OCI-LY7 (cell line): Measurements from ENCODE around the gene FAM174B. TPM values are rescaled to one million over a fixed set of nuclear protein-coding genes. Genes with fewer than 3 reads are reported as not detected.

Source experiments
- BruUV-seq: library from RNA; stranded (reverse); fragments of 400-500 nt; replicated peaks from 2 replicates; lab custom pipeline; 2021; lab: Mats Ljungman, UMichigan
- CTCF ChIA-PET: fragments of 300-600 bp; sonication (Branson Sonifier 250); formaldehyde crosslinking; loops from one replicate; lab custom pipeline; 2022; ENCODE audit warnings: antibody characterized with exemption; ENCODE audit not compliant: unreplicated experiment; lab: Charles Lee
- POLR2A ChIA-PET: fragments of 300-600 bp; sonication (Branson Sonifier 250); formaldehyde crosslinking; loops from one replicate; lab custom pipeline; 2022; ENCODE audit warnings: antibody characterized with exemption; lab: Charles Lee
- DNase-seq: peaks from one replicate; pipeline ENCODE4 v3.0.0-alpha.2; 2015; ENCODE audit warnings: low spot score
- H2AFZ ChIP-seq: fragments of 200-600 bp; sonication (generic), shearing (Covaris generic); 2 replicates; pipeline ENCODE4 v1.6.1; 2014; ENCODE audit warnings: mild to moderate bottlenecking, antibody characterized with exemption, low read length, moderate library complexity
- H3K27ac ChIP-seq: fragments of 200-600 bp; sonication (generic); 2 replicates; pipeline ENCODE4 v1.5.1; 2014; ENCODE audit warnings: mixed run types, low read depth, mild to moderate bottlenecking, moderate library complexity, low read length, inconsistent platforms; ENCODE audit not compliant: poor library complexity, severe bottlenecking
- H3K36me3 ChIP-seq: fragments of 200-600 bp; sonication (generic); 2 replicates; pipeline ENCODE4 v1.6.1; 2014; ENCODE audit warnings: mild to moderate bottlenecking, antibody characterized with exemption, low read length, moderate library complexity, mixed read lengths; ENCODE audit not compliant: insufficient read depth
- H3K4me1 ChIP-seq: fragments of 200-600 bp; sonication (generic); 2 replicates; pipeline ENCODE4 v1.5.1; 2014; ENCODE audit warnings: mild to moderate bottlenecking, low read length; ENCODE audit not compliant: insufficient read depth, poor library complexity, severe bottlenecking
- H3K4me2 ChIP-seq: fragments of 200-600 bp; sonication (generic); 2 replicates; pipeline ENCODE4 v1.6.1; 2014; ENCODE audit warnings: mild to moderate bottlenecking, low read length
- H3K4me3 ChIP-seq: fragments of 200-600 bp; sonication (generic); 2 replicates; pipeline ENCODE4 v1.5.1; 2014; ENCODE audit warnings: mild to moderate bottlenecking, low read depth, low read length; ENCODE audit not compliant: poor library complexity, severe bottlenecking
- H3K79me2 ChIP-seq: fragments of 200-600 bp; sonication (generic); 2 replicates; pipeline ENCODE4 v1.6.1; 2016; ENCODE audit warnings: low read depth, mild to moderate bottlenecking, low read length, moderate library complexity, mixed read lengths; ENCODE audit not compliant: insufficient read depth
- H3K9me2 ChIP-seq: fragments of 200-600 bp; sonication (generic); 2 replicates; pipeline ENCODE4 v1.6.1; 2016; ENCODE audit warnings: mild to moderate bottlenecking, low read length, mixed read lengths; ENCODE audit not compliant: insufficient read depth
- H3K9me3 ChIP-seq: fragments of 200-600 bp; sonication (generic); 2 replicates; pipeline ENCODE4 v1.6.1; 2014; ENCODE audit warnings: mild to moderate bottlenecking, mixed run types, low read length, mixed read lengths
- H4K20me1 ChIP-seq: fragments of 200-600 bp; sonication (generic); 2 replicates; pipeline ENCODE4 v1.6.1; 2014; ENCODE audit warnings: mild to moderate bottlenecking, antibody characterized with exemption, low read length, moderate library complexity, mixed read lengths; ENCODE audit not compliant: insufficient read depth
- EZH2phosphoT487 ChIP-seq: fragments of 200-600 bp; sonication (generic); IDR thresholded peaks from 2 replicates; pipeline ENCODE4 v1.6.1; 2018; ENCODE audit warnings: low read depth, borderline replicate concordance, mild to moderate bottlenecking, mixed run types, antibody characterized with exemption, low read length, moderate library complexity, mixed read lengths
- intact Hi-C: fragments of 100-400 bp; cut with micrococcal nuclease; formaldehyde crosslinking; loops from one replicate; pipeline ENCODE4 v1.10.0; 2022; ENCODE audit not compliant: unreplicated experiment
- total RNA-seq, 2 experiments: library from RNA; depleted of rRNA in 1 of 2; stranded (reverse); fragments of >200 nt in 1 of 2; shearing (Covaris generic) in 1 of 2; gene quantifications; 2 replicates each; pipeline ENCODE4 v1.2.3, GENCODE V29; 2014 to 2022
- TF ChIP-seq, protein P1 (sequence below): fragments of 200-600 bp; sonication (generic); conservative IDR thresholded peaks from 2 replicates; pipeline ENCODE4 v1.5.1; 2014; ENCODE audit warnings: mild to moderate bottlenecking, antibody characterized with exemption, low read length, moderate library complexity, mixed read lengths

FAM174B gene
- total RNA-seq, 2 experiments from 2014 or later = 1.3 to 24.4 TPM

DNA sequence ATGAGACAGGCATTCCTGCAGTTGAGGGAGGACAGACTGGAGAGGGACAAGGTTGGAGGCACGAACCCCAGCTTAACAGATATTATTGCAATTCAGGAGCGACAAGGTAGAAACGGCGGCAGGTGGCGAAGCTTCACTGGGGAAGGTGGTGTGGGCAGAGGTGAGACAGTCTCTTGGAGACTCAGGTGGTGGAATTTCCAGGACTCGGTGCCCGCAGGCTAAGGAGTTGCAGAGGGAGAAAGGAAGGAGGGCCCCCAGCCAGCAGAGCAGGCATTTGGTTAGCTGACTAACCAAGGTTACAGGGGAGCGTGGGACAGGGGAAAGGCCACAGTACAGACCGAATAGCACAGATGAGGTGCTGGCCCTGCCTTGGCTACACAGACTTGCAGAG, 3.0 kb downstream of the FAM174B start:
- Histone ChIP-seq H3K4me3 (no peak overlapping the region), H3K9me2 (no peaks in the 10 kb centered on the region), H4K20me1 (no peaks in the 10 kb centered on the region), H3K36me3 (no peaks in the 10 kb centered on the region), H3K27ac (no peak overlapping the region), H2AFZ (no peak overlapping the region), H3K79me2 (no peaks in the 10 kb centered on the region), H3K4me2 (no peak overlapping the region), H3K4me1 (no peaks in the 10 kb centered on the region), H3K9me3 (no peaks in the 10 kb centered on the region)
- no TSS peak for BruUV-seq
- no peak for TF ChIP-seq EZH2phosphoT487
- TF ChIP-seq, protein P1, sequence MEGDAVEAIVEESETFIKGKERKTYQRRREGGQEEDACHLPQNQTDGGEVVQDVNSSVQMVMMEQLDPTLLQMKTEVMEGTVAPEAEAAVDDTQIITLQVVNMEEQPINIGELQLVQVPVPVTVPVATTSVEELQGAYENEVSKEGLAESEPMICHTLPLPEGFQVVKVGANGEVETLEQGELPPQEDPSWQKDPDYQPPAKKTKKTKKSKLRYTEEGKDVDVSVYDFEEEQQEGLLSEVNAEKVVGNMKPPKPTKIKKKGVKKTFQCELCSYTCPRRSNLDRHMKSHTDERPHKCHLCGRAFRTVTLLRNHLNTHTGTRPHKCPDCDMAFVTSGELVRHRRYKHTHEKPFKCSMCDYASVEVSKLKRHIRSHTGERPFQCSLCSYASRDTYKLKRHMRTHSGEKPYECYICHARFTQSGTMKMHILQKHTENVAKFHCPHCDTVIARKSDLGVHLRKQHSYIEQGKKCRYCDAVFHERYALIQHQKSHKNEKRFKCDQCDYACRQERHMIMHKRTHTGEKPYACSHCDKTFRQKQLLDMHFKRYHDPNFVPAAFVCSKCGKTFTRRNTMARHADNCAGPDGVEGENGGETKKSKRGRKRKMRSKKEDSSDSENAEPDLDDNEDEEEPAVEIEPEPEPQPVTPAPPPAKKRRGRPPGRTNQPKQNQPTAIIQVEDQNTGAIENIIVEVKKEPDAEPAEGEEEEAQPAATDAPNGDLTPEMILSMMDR = no peak
- ChIA-PET CTCF (no interaction called here), POLR2A (no interaction called here)
- no peak for DNase-seq
- intact Hi-C loops = no loop called here

DNA sequence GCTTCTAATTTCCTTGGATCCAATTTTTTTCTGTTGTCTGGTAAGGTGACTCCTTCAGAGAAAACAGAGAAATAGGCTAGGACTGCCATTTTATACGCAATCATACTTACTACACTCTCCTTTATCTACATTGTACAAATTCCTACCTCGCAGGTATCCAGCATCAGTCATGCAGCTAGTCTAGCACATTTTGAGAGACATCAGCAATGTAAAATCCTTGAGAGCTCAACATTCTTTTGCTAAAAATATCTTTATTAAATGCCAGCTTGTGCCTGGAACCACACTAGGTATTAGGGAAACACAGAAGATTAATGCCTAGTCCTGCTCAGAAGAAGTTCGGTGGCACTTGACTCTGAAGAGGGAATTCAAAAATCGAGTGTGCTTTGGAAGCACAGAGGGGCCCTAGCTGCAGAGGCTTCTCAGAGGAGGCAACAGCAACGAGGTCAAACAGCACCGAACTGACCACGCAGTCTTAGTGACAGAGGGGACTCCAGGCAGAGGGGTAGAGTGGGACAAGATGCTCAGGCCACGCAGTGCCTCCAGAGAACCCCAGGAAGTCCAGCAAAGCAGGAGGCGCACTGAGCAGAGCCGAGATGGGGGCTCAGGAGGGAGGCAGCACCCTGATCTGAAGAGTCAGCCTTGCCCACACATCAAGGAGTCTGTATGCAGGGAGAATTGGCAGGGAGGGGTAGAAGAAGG, 3.5 kb downstream of the FAM174B start:
- no peaks in the 10 kb centered on the region for H3K36me3 ChIP-seq
- intact Hi-C loops = no loop called here
- H3K4me2 ChIP-seq = no peak overlapping the region

DNA sequence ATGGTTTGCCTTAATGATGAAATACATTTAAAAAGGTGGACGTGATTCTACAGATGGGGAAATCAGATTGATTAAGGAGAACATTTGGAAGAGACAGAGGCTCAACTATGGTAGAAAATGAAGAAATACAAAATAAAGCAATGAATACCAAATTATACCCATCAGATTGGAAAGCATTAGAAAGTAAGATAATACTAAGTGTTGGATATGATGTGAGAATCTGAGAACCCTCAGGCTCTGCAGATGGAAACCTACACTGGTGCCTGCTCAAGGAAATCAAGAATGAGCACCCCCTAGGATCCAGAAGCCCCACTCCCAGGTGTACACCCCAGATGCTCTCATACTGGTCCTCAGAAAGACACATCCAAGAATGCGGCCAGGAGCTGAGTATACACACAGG, 4.6 kb downstream of the FAM174B start:
- Histone ChIP-seq H3K27ac (no peak overlapping the region), H3K4me1 (no peaks in the 10 kb centered on the region), H2AFZ (no peak overlapping the region), H3K4me2 (no peak overlapping the region), H3K79me2 (no peaks in the 10 kb centered on the region), H3K9me2 (no peaks in the 10 kb centered on the region), H3K36me3 (no peaks in the 10 kb centered on the region), H4K20me1 (no peaks in the 10 kb centered on the region), H3K4me3 (no peak overlapping the region), H3K9me3 (no peaks in the 10 kb centered on the region)
- POLR2A ChIA-PET = no interaction called here
- CTCF ChIA-PET = no interaction called here
- DNase-seq = no peak
- intact Hi-C loops = no loop called here
- BruUV-seq = no TSS peak
- TF ChIP-seq, protein P1 = no peak
- TF ChIP-seq EZH2phosphoT487 = no peak

More for the DNA sequence above, 3.5 kb downstream of the FAM174B start:
- Histone ChIP-seq H3K9me2 (no peaks in the 10 kb centered on the region), H3K79me2 (no peaks in the 10 kb centered on the region), H3K9me3 (no peaks in the 10 kb centered on the region), H3K4me3 (no peak overlapping the region), H2AFZ (no peak overlapping the region), H4K20me1 (no peaks in the 10 kb centered on the region), H3K27ac (no peak overlapping the region), H3K4me1 (no peaks in the 10 kb centered on the region)
- POLR2A ChIA-PET = interaction anchor here (0.5 kb wide), 1 partner anchor 50 kb away, joined by 4 read pairs; no protein-coding TSS in a partner anchor
- no peak for DNase-seq
- CTCF ChIA-PET = no interaction called here
- no peak for TF ChIP-seq EZH2phosphoT487
- TF ChIP-seq, protein P1 = no peak
- BruUV-seq = no TSS peak
